Lung (tissue), 12 donors: Measurements from ENCODE around the gene DAO. TPM values are rescaled to one million over a fixed set of nuclear protein-coding genes. Genes with fewer than 3 reads are reported as not detected.

Experiments used
- ATAC-seq: fragments of 200-7000 bp; cut with Tn5 transposase; one replicate; pipeline ENCODE4 v1.9.1; 2020; ENCODE audit warnings: moderate number of reproducible peaks; ENCODE audit not compliant: insufficient read depth, low FRiP score
- DNase-seq, 3 donors: peaks; one replicate each; pipeline ENCODE4 v3.0.0-alpha.2; 2013 to 2017
- H3K27ac ChIP-seq, 2 donors: one replicate each; pipeline ENCODE4 v1.5.1; 2013; ENCODE audit warnings: mild to moderate bottlenecking in 2 of 2, moderate library complexity in 2 of 2, control low read depth in 1 of 2, inconsistent platforms in 1 of 2, low read depth in 1 of 2, low read length in 1 of 2
- H3K27me3 ChIP-seq, 3 donors: one replicate each; pipeline ENCODE4 v1.5.1; 2013; ENCODE audit warnings: low read length in 2 of 3; ENCODE audit not compliant: control insufficient read depth in 3 of 3, insufficient read depth in 3 of 3
- H3K36me3 ChIP-seq, 4 donors: one replicate each; pipeline ENCODE4 v1.5.1; 2013; ENCODE audit warnings: low read length in 4 of 4, mild to moderate bottlenecking in 1 of 4, moderate library complexity in 1 of 4; ENCODE audit not compliant: control insufficient read depth in 4 of 4, insufficient read depth in 4 of 4
- H3K4me1 ChIP-seq, 5 donors: one replicate each; pipeline ENCODE4 v1.5.1; 2013; ENCODE audit warnings: low read length in 5 of 5, mild to moderate bottlenecking in 2 of 5, moderate library complexity in 1 of 5; ENCODE audit not compliant: control insufficient read depth in 5 of 5, insufficient read depth in 5 of 5
- H3K4me3 ChIP-seq: one replicate; pipeline ENCODE4 v1.5.1; 2013; ENCODE audit warnings: mild to moderate bottlenecking, control low read depth, moderate library complexity
- H3K9ac ChIP-seq, 2 donors: one replicate each; pipeline ENCODE4 v1.5.1; 2013; ENCODE audit warnings: low read length in 2 of 2, control low read depth in 1 of 2; ENCODE audit not compliant: insufficient read depth in 1 of 2
- H3K9me3 ChIP-seq, 4 donors: one replicate each; pipeline ENCODE4 v1.5.1; 2013; ENCODE audit warnings: low read length in 3 of 4, mild to moderate bottlenecking in 1 of 4, moderate library complexity in 1 of 4; ENCODE audit not compliant: control insufficient read depth in 4 of 4, insufficient read depth in 3 of 4
- CTCF ChIP-seq: IDR thresholded peaks from 2 replicates; pipeline ENCODE4 v1.5.1; 2012; ENCODE audit warnings: mild to moderate bottlenecking; ENCODE audit errors: control extremely low read depth, extremely low read depth
- WGBS, 2 donors: extraction: QIAGEN DNeasy Blood & Tissue Kit; methylation state at CpG; one replicate each; pipeline ENCODE4 v1.1.7; 2013; 5-methylcytosine and 5-hydroxymethylcytosine counted together
- polyA plus RNA-seq, 2 donors: library from polyadenylated mRNA; stranded (reverse); fragments of 200-250 nt; gene quantifications; one replicate each; pipeline ENCODE4 v1.2.1, GENCODE V29; 2013
- total RNA-seq, 2 donors: library from RNA; depleted of rRNA in 1 of 2; stranded (reverse); fragments of >200 nt in 1 of 2; gene quantifications; one replicate each; pipeline ENCODE4 v1.2.1, GENCODE V29; 2014 to 2021
- donor health status: control.
- donor health status: control.
- donor health status: Bipolar disorder and iron deficiency.
- donor health status: healthy.
- donor health status: DM: yes; HTN: yes; CAD: no.

DAO gene
- total and polyA plus RNA-seq, 4 donors: 0.08 TPM; not detected in 3

- no peak for TF ChIP-seq CTCF
- peaks cover 0 to 3% (median 0%) of the 10 kb centered on the region in 4 donors for H3K9me3 ChIP-seq
- 64 to 68% methylated on average over 12 of the region's 12 CpGs for WGBS, 2 donors
- peak overlapping the region; percentile 92 for H3K4me3 ChIP-seq
- ATAC-seq (no peak), DNase-seq (peak in 1 of 3 donors; percentile 29)
- H3K36me3 ChIP-seq: peaks cover 0 to 4% (median 1%) of the 10 kb centered on the region in 4 donors
- H3K4me1 ChIP-seq: peaks cover 4 to 54% (median 15%) of the 10 kb centered on the region in 5 donors
- H3K9ac ChIP-seq: peak overlapping the region in 1 of 2 donors; percentile 3
- peaks cover 0 to 5% (median 0%) of the 10 kb centered on the region in 3 donors for H3K27me3 ChIP-seq
- peak overlapping the region; percentile 96 to 99 for H3K27ac ChIP-seq
These were observed 24.4 kb upstream of the DAO start for GRCh38 chr12:108855284-108856169.

- DNase-seq: no peak
These were observed 23.8 kb upstream of the DAO start for GRCh38 chr12:108856170-108856427.

DNA sequence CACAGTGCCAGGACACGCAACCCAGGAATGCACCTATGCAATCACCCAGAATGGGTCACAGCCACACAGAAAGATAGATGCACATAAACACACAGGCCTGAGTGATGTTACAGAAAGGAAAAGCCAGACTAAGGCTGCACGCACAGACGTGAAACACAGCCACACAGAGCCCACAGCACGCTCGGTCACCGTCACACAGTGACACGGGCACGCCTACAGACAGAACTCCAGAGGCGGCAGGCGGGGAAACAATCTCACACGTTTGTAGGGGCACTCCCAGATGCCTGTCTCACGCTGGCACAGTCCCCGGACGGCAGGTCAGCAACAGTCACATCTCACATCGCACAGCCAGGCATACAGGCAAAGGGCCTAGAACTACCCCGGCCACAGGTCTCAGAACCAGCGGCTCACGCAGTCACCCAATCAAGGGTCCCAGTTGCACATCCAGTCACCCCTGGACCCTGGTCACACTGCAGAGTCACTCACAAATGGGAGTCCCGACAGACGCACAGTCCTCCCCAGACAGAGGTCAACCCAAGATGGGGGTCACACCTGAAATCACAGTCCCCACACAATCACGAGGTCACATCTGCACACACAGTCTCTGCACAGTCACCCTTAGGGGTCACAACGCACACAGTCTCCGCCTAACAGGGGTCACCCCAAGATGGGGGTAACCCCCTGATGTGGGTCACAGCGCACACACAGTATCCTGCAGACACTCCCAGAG is 23.3 kb upstream of the DAO start:
- H3K27me3 ChIP-seq: peaks cover 0 to 5% (median 0%) of the 10 kb centered on the region in 3 donors
- H3K27ac ChIP-seq: peak overlapping the region; percentile 96 to 99
- peaks cover 0 to 3% (median 0%) of the 10 kb centered on the region in 4 donors for H3K9me3 ChIP-seq
- no peak for TF ChIP-seq CTCF
- peaks cover 0 to 4% (median 0%) of the 10 kb centered on the region in 4 donors for H3K36me3 ChIP-seq
- H3K9ac ChIP-seq: peak overlapping the region; percentile 70 to 94
- H3K4me1 ChIP-seq: peaks cover 4 to 54% (median 15%) of the 10 kb centered on the region in 5 donors
- WGBS, 2 donors: 3 to 8% methylated on average over 24 of the region's 24 CpGs
- peak overlapping the region; percentile 92 for H3K4me3 ChIP-seq
- peak; percentile 59 to 73 (median 65) for DNase-seq
- no peak for ATAC-seq

More at GRCh38 chr12:108856170-108856427, 23.8 kb upstream of the DAO start:
- WGBS, 2 donors: 34 to 47% methylated on average over 6 of the region's 6 CpGs
- no peak for ATAC-seq
- H3K36me3 ChIP-seq: peaks cover 0 to 4% (median under 1%) of the 10 kb centered on the region in 4 donors
- peaks cover 0 to 5% (median 0%) of the 10 kb centered on the region in 3 donors for H3K27me3 ChIP-seq
- peak overlapping the region; percentile 92 for H3K4me3 ChIP-seq
- peaks cover 4 to 54% (median 15%) of the 10 kb centered on the region in 5 donors for H3K4me1 ChIP-seq
- peaks cover 0 to 3% (median 0%) of the 10 kb centered on the region in 4 donors for H3K9me3 ChIP-seq
- H3K27ac ChIP-seq: peak overlapping the region; percentile 96 to 99
- no peak for TF ChIP-seq CTCF
- peak overlapping the region in 1 of 2 donors; percentile 94 for H3K9ac ChIP-seq
